Measurements from ENCODE around the gene ABR.
A peak's percentile ranks its signal among the peaks of the same experiment; 100 is the strongest.
"Not testable (repeated sequence)": the region's sequence is repeated elsewhere in the genome, so short reads cannot be mapped to it uniquely, and the experiment has no call there.

ABR gene

GRCh38 chr17:1095090-1095852 is 84.5 kb downstream of the ABR start:
- no peak for DNase-seq (ENCODE audit: low spot score)

DNA sequence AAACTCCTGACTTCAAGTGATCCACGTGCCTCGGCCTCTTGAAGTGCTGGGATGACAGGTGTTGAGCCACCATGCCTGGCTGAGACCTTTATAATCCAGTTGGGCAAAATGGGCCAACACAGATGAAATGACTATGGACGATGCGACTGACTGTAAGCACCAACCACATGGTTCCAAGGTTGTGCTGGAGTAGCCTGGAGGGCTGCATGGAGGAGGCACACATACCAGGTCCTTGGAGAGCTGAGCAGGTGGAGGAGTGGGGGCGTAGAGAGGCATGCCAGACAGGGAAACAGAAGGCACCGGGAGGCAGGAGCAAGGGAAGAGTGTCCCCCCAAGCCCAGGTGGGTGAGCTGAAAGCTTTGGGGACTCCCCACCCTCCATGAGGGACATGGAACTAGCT is 85.2 kb downstream of the ABR start:
- no peak for DNase-seq (ENCODE audit: low spot score)

- no peak for DNase-seq (ENCODE audit: low spot score)
Measured at GRCh38 chr17:1091900-1092299, 87.9 kb downstream of the ABR start.

DNA sequence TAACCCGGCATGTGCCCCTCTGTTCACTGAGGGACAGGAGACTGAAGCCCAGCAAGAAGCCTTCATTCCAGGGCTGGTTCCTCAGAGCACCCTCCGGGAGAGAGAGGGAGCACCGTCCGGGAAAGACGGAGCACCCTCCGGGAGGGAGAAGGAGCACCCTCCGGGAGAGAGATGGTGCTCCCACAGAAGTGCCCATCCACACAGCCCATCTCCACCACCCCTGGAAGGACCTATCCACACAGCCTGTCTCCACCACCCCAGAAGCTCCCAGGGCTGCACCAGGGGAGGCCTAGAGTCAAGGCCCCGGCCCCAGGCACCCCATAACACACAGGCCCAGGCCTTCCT is 88.6 kb downstream of the ABR start:
- DNase-seq (ENCODE audit: low spot score), result no peak

DNA sequence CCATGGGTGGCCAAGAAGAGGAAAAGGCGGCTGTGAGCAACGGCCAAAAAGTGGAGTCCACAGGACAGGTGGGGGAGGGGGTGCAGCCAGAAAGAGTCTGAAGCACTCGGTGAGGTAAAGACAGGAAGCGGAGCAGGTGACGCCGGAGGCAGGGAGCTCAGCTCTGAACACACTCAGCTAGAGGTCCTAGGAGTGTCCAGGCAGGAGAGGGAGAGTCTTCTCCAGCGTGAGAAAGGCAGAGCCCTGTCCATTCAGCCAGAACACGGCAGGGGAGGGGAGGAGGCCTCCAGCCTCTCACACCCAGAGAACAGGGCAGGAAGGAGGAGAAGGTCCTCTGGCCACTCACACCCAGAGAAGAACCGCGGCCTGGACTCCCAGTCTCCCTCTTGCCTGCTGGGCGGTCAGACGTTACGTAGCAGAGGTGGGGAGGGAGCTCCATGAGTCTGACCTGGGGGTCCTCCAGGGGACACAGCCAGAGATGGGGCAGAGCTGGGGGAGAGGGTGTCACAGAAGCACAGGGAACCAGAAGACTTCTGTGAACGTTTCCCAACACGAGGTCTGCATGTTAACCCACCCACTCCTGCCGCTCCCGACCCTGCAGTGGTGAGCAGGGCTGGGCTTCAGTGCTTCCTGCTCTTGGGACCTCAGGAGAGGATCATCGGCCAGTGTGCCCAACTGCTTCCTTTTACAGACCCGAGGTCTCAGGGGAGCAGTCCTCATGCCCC is 89.2 kb downstream of the ABR start:
- no peak for DNase-seq (ENCODE audit: low spot score)

GRCh38 chr17:1089915-1090314 is 89.9 kb downstream of the ABR start:
- no peak for DNase-seq (ENCODE audit: low spot score)

DNA sequence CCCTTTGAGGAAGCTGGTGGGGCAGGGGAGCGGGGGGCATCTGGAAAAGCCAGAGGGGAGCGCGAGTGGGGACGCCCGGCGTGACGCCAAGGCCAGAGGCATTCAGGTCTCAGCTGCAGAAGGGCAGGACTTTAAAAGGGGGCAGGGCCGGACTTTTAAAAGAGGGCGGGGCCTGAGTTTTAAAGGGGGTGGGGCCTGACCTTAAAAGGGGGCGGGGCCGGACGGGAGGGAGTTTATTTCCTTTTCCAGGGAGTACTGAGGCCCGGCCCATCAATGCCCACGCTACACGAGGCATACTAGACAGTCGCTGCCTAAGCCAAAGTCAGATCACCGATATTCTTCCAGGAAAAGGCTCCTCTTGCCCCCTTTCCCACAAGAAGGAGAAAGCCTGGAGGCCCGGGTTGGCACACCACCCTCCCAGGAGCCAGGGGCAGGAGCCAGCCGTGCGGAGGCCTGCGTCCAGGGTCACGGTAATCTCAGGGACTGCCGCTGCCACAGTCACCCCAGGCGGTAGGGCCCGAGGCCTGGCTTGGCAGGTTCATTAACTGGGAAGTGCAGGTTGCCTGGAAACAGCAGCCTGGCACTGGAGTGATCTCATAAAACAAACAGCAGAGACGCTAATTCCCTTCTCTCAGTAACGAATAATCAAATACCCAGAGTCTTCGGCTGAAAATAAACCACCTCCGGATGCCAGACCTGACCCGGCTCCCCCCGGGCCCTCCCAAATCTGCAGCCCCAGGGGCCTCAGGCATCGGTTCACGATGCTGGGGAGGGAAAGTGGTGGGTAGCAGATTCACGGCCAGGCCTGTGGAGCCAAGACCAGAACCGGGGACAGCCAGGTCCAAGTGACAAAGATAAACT is 92.2 kb downstream of the ABR start:
- DNase-seq (ENCODE audit: low spot score), result peak; percentile 26

DNA sequence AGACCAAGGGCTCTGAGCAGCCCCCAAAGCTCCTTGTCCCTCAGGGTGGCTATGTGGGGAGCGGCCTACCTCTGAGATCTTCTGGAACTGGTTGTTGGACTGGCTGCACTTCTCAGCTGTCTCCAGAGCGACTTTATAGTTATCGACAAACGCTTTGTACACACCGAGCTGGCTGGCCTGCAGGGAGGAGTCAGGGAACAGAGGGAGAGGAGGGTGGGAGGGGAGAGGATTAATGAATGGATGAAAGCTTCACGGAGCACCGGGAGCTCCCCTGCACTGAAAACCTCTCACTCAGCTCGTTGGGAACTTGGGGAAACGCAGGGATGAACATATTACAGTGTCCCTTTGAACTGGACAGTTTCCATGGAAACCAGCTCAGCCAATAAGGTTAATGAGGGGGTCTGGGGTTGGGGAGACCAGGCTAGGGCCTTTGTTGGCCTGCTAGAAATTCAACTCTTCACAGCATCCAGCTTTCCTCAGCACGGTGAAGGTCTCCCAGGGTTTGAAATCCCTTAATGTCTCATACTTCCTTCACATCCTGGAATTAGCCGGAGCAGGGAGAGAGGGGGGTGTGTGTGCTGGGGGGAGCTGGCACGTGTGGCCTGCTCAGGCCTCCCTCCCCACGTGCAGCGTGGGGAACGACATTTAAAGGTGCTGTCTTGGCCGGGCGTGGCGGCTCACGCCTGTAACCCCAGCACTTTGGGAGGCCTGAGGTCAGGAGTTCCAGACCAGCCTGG is 96.2 kb downstream of the ABR start:
- DNase-seq (ENCODE audit: low spot score), result no peak

DNA sequence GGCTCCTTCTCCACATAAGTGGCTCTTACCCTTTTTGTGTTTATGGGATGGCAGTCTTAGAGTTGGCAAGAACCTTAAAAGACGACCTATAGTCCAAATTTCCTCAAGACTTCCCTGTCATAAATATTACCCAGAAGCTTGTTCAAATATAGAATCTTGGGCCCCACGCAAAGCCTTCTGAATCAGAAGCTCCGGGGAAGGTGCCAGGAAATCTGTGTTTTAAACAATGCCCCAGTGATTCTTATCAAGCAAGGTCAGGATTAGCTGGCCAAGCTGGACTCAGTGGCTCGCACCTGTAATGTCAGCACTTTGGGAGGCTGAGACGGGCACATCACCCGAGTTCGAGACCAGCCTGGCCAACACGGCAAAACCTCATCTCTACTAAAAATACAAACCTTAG is 97.2 kb downstream of the ABR start:
- no peak for DNase-seq (ENCODE audit: low spot score)

- DNase-seq (ENCODE audit: low spot score), result no peak
Measured at GRCh38 chr17:1078831-1079561, 100.8 kb downstream of the ABR start.

DNA sequence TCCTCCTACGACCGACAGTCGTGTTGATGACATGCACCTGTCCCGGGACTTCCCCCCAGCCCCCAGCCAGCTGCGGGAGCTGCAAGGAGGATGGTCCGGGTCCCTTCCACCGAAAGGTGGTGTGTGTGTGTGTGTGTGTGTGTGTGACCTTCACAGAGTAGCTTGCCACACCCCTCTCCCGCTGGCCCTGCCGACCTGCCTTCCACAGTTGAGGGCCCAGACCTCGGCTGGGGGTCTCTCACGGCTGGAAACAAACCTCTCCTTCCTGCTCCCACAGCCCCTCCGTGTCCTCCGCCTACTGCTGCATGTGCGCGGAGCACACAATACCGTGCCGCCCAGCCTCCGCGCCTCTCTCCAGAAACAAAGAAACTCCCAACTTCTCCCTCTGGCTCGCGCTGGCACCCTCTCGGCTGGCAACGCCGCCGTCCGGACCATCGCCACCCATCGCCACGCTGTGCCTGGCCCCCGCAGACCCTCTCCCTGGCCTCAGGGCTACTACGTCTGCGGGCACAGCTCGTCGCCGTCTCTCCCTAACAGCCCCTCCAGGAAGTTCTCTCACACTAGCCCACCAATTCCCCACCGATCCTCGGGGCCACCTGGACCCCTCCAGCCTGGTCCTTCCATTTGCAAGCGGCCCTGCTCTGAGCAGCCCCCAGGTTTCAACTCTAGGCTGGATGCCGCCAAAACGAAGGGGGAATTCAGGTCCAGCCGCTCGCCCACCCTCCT is 101.6 kb downstream of the ABR start:
- no peak for DNase-seq (ENCODE audit: low spot score)

GRCh38 chr17:1077581-1077985 is 102.2 kb downstream of the ABR start:
- no peak for DNase-seq (ENCODE audit: low spot score)

DNA sequence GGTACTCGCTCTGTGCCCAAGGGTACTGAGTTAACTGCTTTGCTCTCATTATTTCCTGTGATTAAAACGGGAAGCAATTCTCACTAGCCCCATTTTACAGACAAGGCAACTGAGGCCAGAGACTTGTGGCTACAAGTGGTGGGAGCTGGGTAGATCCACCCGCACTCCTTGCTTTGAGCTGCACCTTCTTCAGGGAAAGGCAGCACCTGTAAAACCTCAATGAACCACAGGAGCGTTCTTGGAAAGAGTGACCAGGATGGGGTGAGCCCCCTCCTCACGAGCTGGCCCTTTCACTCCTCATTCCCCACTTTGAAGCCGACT is 102.8 kb downstream of the ABR start:
- DNase-seq (ENCODE audit: low spot score), result no peak

DNA sequence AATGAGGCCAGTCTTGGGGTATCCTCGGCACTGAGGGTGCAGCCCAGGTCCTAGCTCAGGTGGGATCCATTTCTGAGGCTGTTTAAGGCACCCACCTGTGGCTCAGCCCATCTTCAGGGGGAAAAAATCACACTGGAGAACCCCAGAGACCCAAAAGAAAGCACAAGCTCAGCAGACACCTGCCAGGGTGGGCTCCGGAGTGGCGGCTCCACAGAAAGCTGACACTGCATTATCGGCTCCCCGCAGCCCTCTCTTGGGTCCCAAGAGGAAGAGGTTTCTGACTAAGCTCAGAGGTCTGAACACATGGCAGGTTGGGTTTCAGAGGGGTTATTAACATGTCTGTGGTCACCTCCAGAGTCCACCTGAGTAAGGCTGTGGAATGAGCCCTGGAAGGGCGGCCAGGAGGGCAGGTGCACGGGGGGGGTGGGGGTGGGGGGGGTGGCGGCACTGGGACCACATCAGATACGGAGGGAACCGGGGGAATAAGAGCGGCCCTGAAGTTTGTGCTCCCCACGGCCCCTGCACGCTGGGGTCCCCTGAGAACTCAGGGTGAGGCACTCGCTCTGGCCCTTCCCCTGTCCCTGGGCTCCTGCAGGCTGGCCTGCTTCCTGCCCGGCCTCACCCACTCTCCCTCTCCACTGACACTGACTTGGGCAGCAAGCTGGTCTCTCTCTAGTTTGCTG is 103.3 kb downstream of the ABR start:
- DNase-seq (ENCODE audit: low spot score), result peak; percentile 91

- no peak for DNase-seq (ENCODE audit: low spot score)
Measured at GRCh38 chr17:1074886-1075605, 104.7 kb downstream of the ABR start.

DNA sequence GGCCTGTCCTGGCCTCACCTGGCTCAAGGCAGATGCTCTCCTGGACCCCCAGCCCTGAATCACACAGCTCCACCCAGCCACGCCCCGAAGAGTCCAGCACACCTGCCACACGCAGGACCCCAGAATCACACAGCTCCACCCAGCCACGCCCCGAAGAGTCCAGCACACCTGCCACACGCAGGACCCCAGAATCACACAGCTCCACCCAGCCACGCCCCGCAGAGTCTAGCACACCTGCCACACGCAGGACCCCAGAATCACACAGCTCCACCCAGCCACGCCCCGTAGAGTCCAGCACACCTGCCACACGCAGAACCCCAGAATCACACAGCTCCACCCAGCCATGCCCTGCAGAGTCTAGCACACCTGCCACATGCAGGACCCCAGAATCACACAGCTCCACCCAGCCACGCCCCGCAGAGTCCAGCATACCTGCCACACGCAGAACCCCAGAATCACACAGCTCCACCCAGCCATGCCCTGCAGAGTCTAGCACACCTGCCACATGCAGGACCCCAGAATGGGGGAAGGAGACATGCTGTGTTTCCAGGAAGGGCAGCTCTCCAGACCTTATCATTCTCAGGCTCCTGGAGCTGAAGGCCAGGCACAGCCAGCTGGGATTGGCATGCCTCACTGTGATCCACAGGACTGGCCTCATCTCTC is 105.7 kb downstream of the ABR start:
- not testable (repeated sequence) for DNase-seq (ENCODE audit: low spot score)

- DNase-seq (ENCODE audit: low spot score), result no peak
Measured at GRCh38 chr17:1073241-1073962, 106.4 kb downstream of the ABR start.

DNA sequence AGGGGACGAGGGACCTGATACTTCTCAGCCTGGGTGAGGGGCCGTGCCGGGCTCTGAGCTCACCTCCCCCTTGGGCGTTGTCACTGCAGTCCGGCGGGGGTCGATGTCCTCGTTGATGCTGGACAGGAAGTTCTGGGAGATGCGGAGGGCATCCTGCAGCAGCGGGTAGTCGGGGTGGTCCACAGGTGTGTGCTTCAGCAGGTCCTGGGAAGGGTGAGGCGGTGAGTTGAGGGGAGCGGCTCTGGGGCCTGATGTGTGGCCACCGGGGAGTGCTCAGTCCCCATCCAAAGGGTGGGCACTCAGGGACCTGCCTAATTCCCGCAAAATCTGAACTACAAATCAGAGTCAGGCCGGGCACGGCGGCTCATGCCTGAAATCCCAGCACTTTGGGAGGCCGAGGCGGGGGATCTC is 107.2 kb downstream of the ABR start:
- DNase-seq (ENCODE audit: low spot score), result no peak
